Fibroblast of lung (primary cell): Measurements from ENCODE around the gene MRC2. TPM values are rescaled to one million over a fixed set of nuclear protein-coding genes. Genes with fewer than 3 reads are reported as not detected.

Experiments used
- DNase-seq, 2 donors: peaks; one replicate each; pipeline versions ENCODE4 v3.0.0 to v3.0.0-alpha.2; 2010; ENCODE audit warnings: low read depth in 2 of 2
- H2AFZ ChIP-seq: 2 replicates; pipeline ENCODE4 v1.5.1; 2012; ENCODE audit warnings: low read length, control low read depth, inconsistent platforms
- H3K27ac ChIP-seq: 2 replicates; pipeline ENCODE4 v1.5.1; 2011; ENCODE audit warnings: low read length, control low read depth; ENCODE audit not compliant: insufficient read depth
- H3K27me3 ChIP-seq: 2 replicates; pipeline ENCODE4 v1.5.1; 2011; ENCODE audit warnings: mild to moderate bottlenecking, low read length; ENCODE audit not compliant: control insufficient read depth, insufficient read depth
- H3K36me3 ChIP-seq: 2 replicates; pipeline ENCODE4 v1.5.1; 2011; ENCODE audit warnings: low read length; ENCODE audit not compliant: control insufficient read depth, insufficient read depth
- H3K4me1 ChIP-seq: 2 replicates; pipeline ENCODE4 v1.5.1; 2011; ENCODE audit warnings: low read length; ENCODE audit not compliant: control insufficient read depth, insufficient read depth; ENCODE audit errors: extremely low read depth
- H3K4me2 ChIP-seq: 2 replicates; pipeline ENCODE4 v1.5.1; 2011; ENCODE audit warnings: low read length, control low read depth; ENCODE audit not compliant: insufficient read depth; ENCODE audit errors: extremely low read depth
- H3K4me3 ChIP-seq, 4 experiments: fragments of 200-600 bp in 1 of 4; sonication (generic) in 1 of 4; replicated peaks in 1 of 4; 2 replicates each; pipeline ENCODE4 v1.5.1; 2011 to 2016; ENCODE audit warnings: low read length in 4 of 4, low read depth in 3 of 4, mild to moderate bottlenecking in 3 of 4, control low read depth in 2 of 4, inconsistent platforms in 1 of 4, mixed read lengths in 1 of 4; ENCODE audit not compliant: insufficient read depth in 1 of 4; ENCODE audit errors: control extremely low read depth in 1 of 4
- H3K79me2 ChIP-seq: 2 replicates; pipeline ENCODE4 v1.5.1; 2012; ENCODE audit warnings: mild to moderate bottlenecking, low read length, inconsistent platforms; ENCODE audit not compliant: control insufficient read depth, insufficient read depth
- H3K9ac ChIP-seq: 2 replicates; pipeline ENCODE4 v1.5.1; 2011; ENCODE audit warnings: mild to moderate bottlenecking, low read length, control low read depth; ENCODE audit not compliant: insufficient read depth
- H3K9me3 ChIP-seq: 2 replicates; pipeline ENCODE4 v1.5.1; 2012; ENCODE audit warnings: low read depth, low read length; ENCODE audit not compliant: control insufficient read depth, insufficient read depth
- H4K20me1 ChIP-seq: 2 replicates; pipeline ENCODE4 v1.5.1; 2011; ENCODE audit warnings: low read length; ENCODE audit not compliant: control insufficient read depth, insufficient read depth; ENCODE audit errors: extremely low read depth
- CTCF ChIP-seq, 2 donors: IDR thresholded peaks in 1 of 2; conservative IDR thresholded peaks in 1 of 2; 1 replicate in 1 of 2; 2 replicates in 1 of 2; pipeline ENCODE4 v1.5.1; 2011 to 2012; ENCODE audit warnings: low read length in 2 of 2, control low read depth in 1 of 2, inconsistent platforms in 1 of 2, low read depth in 1 of 2, mild to moderate bottlenecking in 1 of 2
- EZH2 ChIP-seq: IDR thresholded peaks from 2 replicates; pipeline ENCODE4 v1.5.1; 2012; ENCODE audit warnings: low read length, control low read depth, mild to moderate bottlenecking; ENCODE audit errors: missing control alignments
- polyA plus RNA-seq, 2 donors: library from polyadenylated mRNA; depleted of rRNA in 1 of 2; stranded (reverse) in 1 of 2; unstranded in 1 of 2; fragments of >200 nt; gene quantifications; 2 replicates each; pipeline ENCODE4 v1.2.1, GENCODE V29; 2011 to 2012; ENCODE audit warnings: missing spikeins in 1 of 2
- total RNA-seq: library from RNA; depleted of rRNA; stranded (reverse); fragments of >200 nt; gene quantifications from 2 replicates; pipeline ENCODE4 v1.2.1, GENCODE V29; 2014

The MRC2 gene
- total and polyA plus RNA-seq, 2 donors (not counting 1 experiment from before 2014, with no cell fraction given), result 98.7 to 164 TPM

- no peak overlapping the region for H3K4me2 ChIP-seq
- no peak overlapping the region for H3K9ac ChIP-seq
- TF ChIP-seq EZH2 (no peak), CTCF (conservative IDR thresholded peaks at IDR 0.05 in 1 of 2, IDR thresholded peaks at IDR 0.05 in 1 of 2; ENCODE audit: low read depth in 1 of 2, low read length in 2 of 2) (no peak)
- no peak overlapping the region for H3K27ac ChIP-seq
- H3K4me3 ChIP-seq, result no peak overlapping the region
- H3K36me3 ChIP-seq, result peaks cover 32% of the 10 kb centered on the region
- no peaks in the 10 kb centered on the region for H3K27me3 ChIP-seq
- H3K9me3 ChIP-seq, result no peaks in the 10 kb centered on the region
- no peaks in the 10 kb centered on the region for H3K79me2 ChIP-seq
- no peaks in the 10 kb centered on the region for H3K4me1 ChIP-seq
- no peak overlapping the region for H2AFZ ChIP-seq
- H4K20me1 ChIP-seq, result no peaks in the 10 kb centered on the region
- DNase-seq, result no peak
Observed at GRCh38 chr17:62672957-62673356, 45.5 kb downstream of the MRC2 start.

GRCh38 chr17:62673614-62674362, 46.3 kb downstream of the MRC2 start:
- Histone ChIP-seq H3K79me2 (no peaks in the 10 kb centered on the region), H3K4me3 (no peak overlapping the region), H3K9me3 (no peaks in the 10 kb centered on the region), H3K27me3 (no peaks in the 10 kb centered on the region), H3K4me2 (no peak overlapping the region), H3K9ac (no peak overlapping the region), H3K27ac (no peak overlapping the region), H3K4me1 (no peaks in the 10 kb centered on the region), H3K36me3 (peaks cover 29% of the 10 kb centered on the region), H4K20me1 (no peaks in the 10 kb centered on the region), H2AFZ (no peak overlapping the region)
- DNase-seq, result no peak
- TF ChIP-seq CTCF (conservative IDR thresholded peaks at IDR 0.05 in 1 of 2, IDR thresholded peaks at IDR 0.05 in 1 of 2; ENCODE audit: low read depth in 1 of 2, low read length in 2 of 2), result no peak
- TF ChIP-seq EZH2, result no peak

GRCh38 chr17:62674363-62674739, 46.9 kb downstream of the MRC2 start:
- TF ChIP-seq CTCF (conservative IDR thresholded peaks at IDR 0.05 in 1 of 2, IDR thresholded peaks at IDR 0.05 in 1 of 2; ENCODE audit: low read depth in 1 of 2, low read length in 2 of 2), result no peak
- no peak for TF ChIP-seq EZH2
- Histone ChIP-seq H3K36me3 (peaks cover 29% of the 10 kb centered on the region), H3K9ac (no peak overlapping the region), H3K27ac (no peak overlapping the region), H3K79me2 (no peaks in the 10 kb centered on the region), H2AFZ (no peak overlapping the region), H3K4me2 (no peak overlapping the region), H3K4me1 (no peaks in the 10 kb centered on the region), H4K20me1 (no peaks in the 10 kb centered on the region), H3K4me3 (no peak overlapping the region), H3K9me3 (no peaks in the 10 kb centered on the region), H3K27me3 (no peaks in the 10 kb centered on the region)
- DNase-seq, result no peak
